Mesenchymal stem cell (in vitro differentiated cells and primary cell): ENCODE data around the gene LSMEM2.
A peak's percentile ranks its signal among the peaks of the same experiment; 100 is the strongest.

ENCODE experiments used
- DNase-seq: peaks from one replicate; pipeline ENCODE4 v3.0.0-alpha.2; 2013
- H2AFZ ChIP-seq: one replicate; pipeline ENCODE4 v1.6.1; 2013; ENCODE audit warnings: low read depth, mild to moderate bottlenecking, control low read depth, inconsistent platforms, low read length, moderate library complexity
- H2AK5ac ChIP-seq: 2 replicates; pipeline ENCODE4 v1.6.1; 2013; ENCODE audit warnings: low read length, moderate library complexity, mild to moderate bottlenecking, inconsistent platforms; ENCODE audit not compliant: severe bottlenecking
- H2BK120ac ChIP-seq: one replicate; pipeline ENCODE4 v1.6.1; 2013; ENCODE audit warnings: low read depth, mild to moderate bottlenecking, inconsistent platforms, low read length, moderate library complexity
- H2BK12ac ChIP-seq, 2 experiments: one replicate each; pipeline ENCODE4 v1.6.1; 2013; ENCODE audit warnings: inconsistent platforms in 2 of 2, low read length in 2 of 2, mild to moderate bottlenecking in 2 of 2, moderate library complexity in 2 of 2, control low read depth in 1 of 2
- H2BK15ac ChIP-seq: one replicate; pipeline ENCODE4 v1.6.1; 2013; ENCODE audit warnings: mild to moderate bottlenecking, low read depth, inconsistent platforms; ENCODE audit not compliant: poor library complexity, severe bottlenecking
- H2BK5ac ChIP-seq: 2 replicates; pipeline ENCODE4 v1.6.1; 2013; ENCODE audit warnings: low read depth, mild to moderate bottlenecking, low read length, control low read depth, inconsistent platforms; ENCODE audit not compliant: poor library complexity, severe bottlenecking
- H3K14ac ChIP-seq, 2 experiments: one replicate each; pipeline ENCODE4 v1.6.1; 2013; ENCODE audit warnings: inconsistent platforms in 2 of 2, low read length in 2 of 2, control low read depth in 1 of 2, mild to moderate bottlenecking in 1 of 2, moderate library complexity in 1 of 2
- H3K18ac ChIP-seq, 2 experiments: one replicate each; pipeline ENCODE4 v1.6.1; 2013; ENCODE audit warnings: inconsistent platforms in 2 of 2, low read length in 2 of 2, control low read depth in 1 of 2, low read depth in 1 of 2, mild to moderate bottlenecking in 1 of 2
- H3K23ac ChIP-seq, 2 experiments: one replicate each; pipeline ENCODE4 v1.6.1; 2013; ENCODE audit warnings: inconsistent platforms in 2 of 2, low read length in 2 of 2, mild to moderate bottlenecking in 2 of 2, moderate library complexity in 2 of 2, control low read depth in 1 of 2
- H3K27ac ChIP-seq: 2 replicates; pipeline ENCODE4 v1.5.1; 2013; ENCODE audit warnings: mild to moderate bottlenecking, moderate library complexity, low read length, control low read depth, inconsistent platforms; ENCODE audit not compliant: poor library complexity, severe bottlenecking
- H3K27me3 ChIP-seq, 2 experiments: 2 replicates each; pipeline versions ENCODE4 v1.6.1 to v1.7.0; 2013; ENCODE audit warnings: low read length in 2 of 2, mild to moderate bottlenecking in 2 of 2, moderate library complexity in 2 of 2, control low read depth in 1 of 2, inconsistent platforms in 1 of 2; ENCODE audit not compliant: control insufficient read depth in 1 of 2, insufficient read depth in 1 of 2
- H3K36me3 ChIP-seq, 2 experiments: 2 replicates each; pipeline versions ENCODE4 v1.6.1 to v1.7.0; 2013; ENCODE audit warnings: low read length in 2 of 2, control low read depth in 1 of 2, inconsistent platforms in 1 of 2, low read depth in 1 of 2, mild to moderate bottlenecking in 1 of 2; ENCODE audit not compliant: insufficient read depth in 2 of 2, control insufficient read depth in 1 of 2
- H3K4ac ChIP-seq, 2 experiments: one replicate each; pipeline ENCODE4 v1.6.1; 2013; ENCODE audit warnings: inconsistent platforms in 2 of 2, low read length in 2 of 2, mild to moderate bottlenecking in 2 of 2, moderate library complexity in 2 of 2, control low read depth in 1 of 2, low read depth in 1 of 2
- H3K4me1 ChIP-seq: 2 replicates; pipeline ENCODE4 v1.6.1; 2013; ENCODE audit warnings: low read depth, low read length, control low read depth; ENCODE audit not compliant: control insufficient read depth, insufficient read depth
- H3K4me2 ChIP-seq: 2 replicates; pipeline ENCODE4 v1.6.1; 2013; ENCODE audit warnings: low read length, mild to moderate bottlenecking, inconsistent platforms; ENCODE audit not compliant: poor library complexity, severe bottlenecking
- H3K4me3 ChIP-seq, 2 experiments: 2 replicates each; pipeline versions ENCODE4 v1.5.1 to v1.7.0; 2013; ENCODE audit warnings: low read length in 2 of 2, mild to moderate bottlenecking in 2 of 2, control low read depth in 1 of 2, low read depth in 1 of 2; ENCODE audit not compliant: insufficient read depth in 1 of 2
- H3K79me1 ChIP-seq: replicated peaks from 2 replicates; pipeline ENCODE4 v1.6.1; 2013; ENCODE audit warnings: mild to moderate bottlenecking, control low read depth, low read length, inconsistent platforms; ENCODE audit not compliant: poor library complexity, severe bottlenecking
- H3K9ac ChIP-seq: 2 replicates; pipeline ENCODE4 v1.7.0; 2013; ENCODE audit warnings: mild to moderate bottlenecking, low read length, moderate library complexity
- H3K9me3 ChIP-seq: 2 replicates; pipeline ENCODE4 v1.7.0; 2013; ENCODE audit warnings: mild to moderate bottlenecking, low read length; ENCODE audit not compliant: control insufficient read depth
- H4K8ac ChIP-seq: one replicate; pipeline ENCODE4 v1.6.1; 2013; ENCODE audit warnings: inconsistent platforms, mild to moderate bottlenecking, low read length, moderate library complexity
- H4K91ac ChIP-seq: one replicate; pipeline ENCODE4 v1.6.1; 2013; ENCODE audit warnings: mild to moderate bottlenecking, low read length, inconsistent platforms
- WGBS: methylation state at CpG from one replicate; pipeline ENCODE4 v1.1.7; 2013; ENCODE audit warnings: mixed read lengths; 5-methylcytosine and 5-hydroxymethylcytosine counted together

LSMEM2 gene

GRCh38 chr3:50245251-50245745, 33.6 kb upstream of the LSMEM2 start:
- no peak overlapping the region for H3K14ac ChIP-seq
- peaks cover 26 to 67% of the 10 kb centered on the region in 2 experiments for H3K36me3 ChIP-seq
- H2BK120ac ChIP-seq = peak overlapping the region; percentile 97
- H3K27ac ChIP-seq = peak overlapping the region; percentile 96
- peak overlapping the region; percentile 38 to 72 for H2BK12ac ChIP-seq
- H2BK15ac ChIP-seq = peak overlapping the region; percentile 60
- H3K18ac ChIP-seq = peak overlapping the region in 1 of 2 experiments; percentile 80
- H3K4me3 ChIP-seq = peak overlapping the region in 1 of 2 experiments; percentile 63
- H3K27me3 ChIP-seq = no peaks in the 10 kb centered on the region
- H3K4ac ChIP-seq = peak overlapping the region; percentile 82 to 84
- no peaks in the 10 kb centered on the region for H3K79me1 ChIP-seq
- H4K8ac ChIP-seq = peak overlapping the region; percentile 92
- H3K9me3 ChIP-seq = no peaks in the 10 kb centered on the region
- H3K4me2 ChIP-seq = peak overlapping the region; percentile 83
- H3K9ac ChIP-seq = peak overlapping the region; percentile 77
- H3K23ac ChIP-seq = no peak overlapping the region
- H4K91ac ChIP-seq = peak overlapping the region; percentile 93
- H2AK5ac ChIP-seq = peak overlapping the region; percentile 75
- no peak for DNase-seq
- no peak overlapping the region for H2AFZ ChIP-seq
- H3K4me1 ChIP-seq = peaks cover 79% of the 10 kb centered on the region
- WGBS = 86% methylated on average over 16 of the region's 16 CpGs
- no peak overlapping the region for H2BK5ac ChIP-seq

- H3K14ac ChIP-seq = peak overlapping the region in 1 of 2 experiments; percentile 79
- peak overlapping the region; percentile 49 to 72 for H2BK12ac ChIP-seq
- WGBS = 4% methylated on average over 19 of the region's 25 CpGs
- H4K91ac ChIP-seq = peak overlapping the region; percentile 93
- H2BK120ac ChIP-seq = peak overlapping the region; percentile 97
- peak overlapping the region; percentile 77 for H2BK5ac ChIP-seq
- H3K4me3 ChIP-seq = peak overlapping the region; percentile 33 to 63
- peak overlapping the region; percentile 82 to 92 for H3K18ac ChIP-seq
- DNase-seq = peak; percentile 87
- peak overlapping the region; percentile 93 for H4K8ac ChIP-seq
- peak overlapping the region; percentile 77 for H3K9ac ChIP-seq
- H3K27me3 ChIP-seq = no peaks in the 10 kb centered on the region
- H2AK5ac ChIP-seq = peak overlapping the region; percentile 75
- H3K79me1 ChIP-seq = no peaks in the 10 kb centered on the region
- H3K9me3 ChIP-seq = no peaks in the 10 kb centered on the region
- H3K4me1 ChIP-seq = peaks cover 78% of the 10 kb centered on the region
- H3K36me3 ChIP-seq = peaks cover 28 to 67% of the 10 kb centered on the region in 2 experiments
- peak overlapping the region in 1 of 2 experiments; percentile 34 for H3K23ac ChIP-seq
- peak overlapping the region; percentile 60 for H2BK15ac ChIP-seq
- peak overlapping the region; percentile 83 for H3K4me2 ChIP-seq
- H2AFZ ChIP-seq = no peak overlapping the region
- peak overlapping the region; percentile 82 to 84 for H3K4ac ChIP-seq
- H3K27ac ChIP-seq = peak overlapping the region; percentile 96
Measured at GRCh38 chr3:50245831-50246516, 32.9 kb upstream of the LSMEM2 start.

DNA sequence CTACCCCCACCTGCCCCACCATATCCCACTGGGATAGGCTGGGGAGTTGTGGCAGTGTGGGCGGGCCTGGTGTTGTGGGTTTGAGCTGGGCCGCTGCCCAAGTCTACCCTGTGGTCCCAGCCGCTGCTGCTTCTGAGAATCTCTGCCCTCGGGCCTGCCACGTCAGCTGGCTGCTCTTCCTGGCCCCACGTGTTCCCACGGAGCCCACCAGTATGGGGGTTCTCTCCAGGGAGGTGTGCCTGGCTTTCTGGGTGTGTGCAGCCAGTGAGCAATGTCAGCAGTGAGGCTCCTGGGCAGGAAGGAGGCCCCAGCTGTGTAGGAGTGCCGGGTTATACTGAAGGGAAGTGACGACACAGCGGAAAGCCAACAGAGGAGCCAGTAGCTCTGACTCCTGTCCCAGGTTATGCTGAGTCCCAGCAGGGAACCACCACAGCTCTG, 32.4 kb upstream of the LSMEM2 start:
- peak; percentile 92 for DNase-seq

GRCh38 chr3:50248387-50248786, 30.5 kb upstream of the LSMEM2 start:
- H2AFZ ChIP-seq = no peak overlapping the region

More for the DNA sequence above, 32.4 kb upstream of the LSMEM2 start:
- Histone ChIP-seq H2BK12ac (peak overlapping the region in 1 of 2 experiments; percentile 61), H2BK120ac (peak overlapping the region; percentile 36), H3K4me1 (peaks cover 76% of the 10 kb centered on the region), H2AK5ac (peak overlapping the region; percentile 73), H3K27me3 (no peaks in the 10 kb centered on the region), H4K91ac (peak overlapping the region; percentile 91), H2BK5ac (peak overlapping the region; percentile 77), H3K4ac (peak overlapping the region; percentile 39 to 70), H2AFZ (no peak overlapping the region), H3K79me1 (no peaks in the 10 kb centered on the region), H2BK15ac (peak overlapping the region; percentile 4), H3K23ac (peak overlapping the region in 1 of 2 experiments; percentile 34), H3K4me2 (peak overlapping the region; percentile 83), H3K9ac (peak overlapping the region; percentile 77), H3K18ac (peak overlapping the region; percentile 82 to 92), H4K8ac (peak overlapping the region; percentile 93), H3K9me3 (no peaks in the 10 kb centered on the region), H3K36me3 (peaks cover 30 to 67% of the 10 kb centered on the region in 2 experiments), H3K4me3 (peak overlapping the region in 1 of 2 experiments; percentile 57), H3K14ac (peak overlapping the region in 1 of 2 experiments; percentile 63), H3K27ac (peak overlapping the region; percentile 96)
- WGBS = 34% methylated on average over 8 of the region's 10 CpGs

More at GRCh38 chr3:50248387-50248786, 30.5 kb upstream of the LSMEM2 start:
- peak overlapping the region; percentile 76 for H2AK5ac ChIP-seq
- H3K27me3 ChIP-seq = no peaks in the 10 kb centered on the region
- no peak overlapping the region for H4K91ac ChIP-seq
- no peak overlapping the region for H3K4me2 ChIP-seq
- H3K9me3 ChIP-seq = no peaks in the 10 kb centered on the region
- no peak overlapping the region for H3K4ac ChIP-seq
- H3K27ac ChIP-seq = peak overlapping the region; percentile 65
- peak overlapping the region in 1 of 2 experiments; percentile 40 for H3K23ac ChIP-seq
- no peak overlapping the region for H3K14ac ChIP-seq
- H3K36me3 ChIP-seq = peaks cover 40 to 73% of the 10 kb centered on the region in 2 experiments
- H3K9ac ChIP-seq = peak overlapping the region; percentile 47
- WGBS = 33% methylated on average over 3 of the region's 3 CpGs
- DNase-seq = no peak
- H2BK12ac ChIP-seq = peak overlapping the region in 1 of 2 experiments; percentile 51
- H2BK5ac ChIP-seq = no peak overlapping the region
- peak overlapping the region; percentile 17 for H2BK15ac ChIP-seq
- peak overlapping the region; percentile 5 to 47 for H3K18ac ChIP-seq
- peak overlapping the region; percentile 9 for H2BK120ac ChIP-seq
- peak overlapping the region; percentile 38 for H4K8ac ChIP-seq
- peaks cover 68% of the 10 kb centered on the region for H3K4me1 ChIP-seq
- H3K4me3 ChIP-seq = no peak overlapping the region
- no peaks in the 10 kb centered on the region for H3K79me1 ChIP-seq
